RPMI8226 (cell line): Measurements from ENCODE around the gene TRAF3IP1.
"Not testable (repeated sequence)": the region's sequence is repeated elsewhere in the genome, so short reads cannot be mapped to it uniquely, and the experiment has no call there.

Source experiments
- DNase-seq: peaks from one replicate; pipeline ENCODE4 v3.0.0-alpha.2; 2015

TRAF3IP1 gene

GRCh38 chr2:238320246-238320647 lies at the start of gene TRAF3IP1:
Gene TRAF3IP1, plus strand, starts transcription at chr2:238320518. Its CDS starts 145 bp downstream, at chr2:238320663.
- DNase-seq = peak; percentile 85

- DNase-seq = no peak
These were observed 49.7 kb upstream of the TRAF3IP1 start for GRCh38 chr2:238270606-238271005.

- DNase-seq = no peak
These were observed 49.2 kb upstream of the TRAF3IP1 start for GRCh38 chr2:238271061-238271554.

- not testable (repeated sequence) for DNase-seq
These were observed 48.6 kb upstream of the TRAF3IP1 start for GRCh38 chr2:238271686-238272085.

GRCh38 chr2:238272156-238272555 lies 48.2 kb upstream of the TRAF3IP1 start:
- DNase-seq = no peak

GRCh38 chr2:238273433-238273832 lies 46.9 kb upstream of the TRAF3IP1 start:
- not testable (repeated sequence) for DNase-seq

GRCh38 chr2:238274152-238274865 lies 46.0 kb upstream of the TRAF3IP1 start:
- no peak for DNase-seq

- no peak for DNase-seq
These were observed 42.6 kb upstream of the TRAF3IP1 start for GRCh38 chr2:238277695-238278094.

GRCh38 chr2:238278626-238279323 lies 41.5 kb upstream of the TRAF3IP1 start:
- no peak for DNase-seq

GRCh38 chr2:238279324-238279682 lies 41.0 kb upstream of the TRAF3IP1 start:
- no peak for DNase-seq

GRCh38 chr2:238280083-238280825 lies 40.1 kb upstream of the TRAF3IP1 start:
- no peak for DNase-seq

GRCh38 chr2:238281826-238282480 lies 38.4 kb upstream of the TRAF3IP1 start:
- no peak for DNase-seq

GRCh38 chr2:238282861-238283738 lies 37.2 kb upstream of the TRAF3IP1 start:
- DNase-seq = no peak

- DNase-seq = no peak
These were observed 35.4 kb upstream of the TRAF3IP1 start for GRCh38 chr2:238284802-238285515.

GRCh38 chr2:238285653-238286082 lies 34.6 kb upstream of the TRAF3IP1 start:
- DNase-seq = no peak

- no peak for DNase-seq
These were observed 34.2 kb upstream of the TRAF3IP1 start for GRCh38 chr2:238286095-238286494.

GRCh38 chr2:238286551-238286950 lies 33.8 kb upstream of the TRAF3IP1 start:
- DNase-seq = no peak

- DNase-seq = no peak
These were observed 33.2 kb upstream of the TRAF3IP1 start for GRCh38 chr2:238286987-238287736.

GRCh38 chr2:238287737-238288649 lies 32.3 kb upstream of the TRAF3IP1 start, which contains the start of gene PER2:
Gene PER2, minus strand, starts transcription at chr2:238288610. Its CDS starts 10,674 bp downstream, at chr2:238277936.
- DNase-seq = peak; percentile 31
